ENCODE data around the gene APOBEC2. TPM values are rescaled to one million over a fixed set of nuclear protein-coding genes. Genes with fewer than 3 reads are reported as not detected.
A peak's percentile ranks its signal among the peaks of the same experiment; 100 is the strongest.

Gene APOBEC2
- total and polyA plus RNA-seq, 2 of the 13 experiments (the other 11 are each of a cell fraction or from before 2014, with no cell fraction given): 0.09 TPM; not detected in 1

DNA sequence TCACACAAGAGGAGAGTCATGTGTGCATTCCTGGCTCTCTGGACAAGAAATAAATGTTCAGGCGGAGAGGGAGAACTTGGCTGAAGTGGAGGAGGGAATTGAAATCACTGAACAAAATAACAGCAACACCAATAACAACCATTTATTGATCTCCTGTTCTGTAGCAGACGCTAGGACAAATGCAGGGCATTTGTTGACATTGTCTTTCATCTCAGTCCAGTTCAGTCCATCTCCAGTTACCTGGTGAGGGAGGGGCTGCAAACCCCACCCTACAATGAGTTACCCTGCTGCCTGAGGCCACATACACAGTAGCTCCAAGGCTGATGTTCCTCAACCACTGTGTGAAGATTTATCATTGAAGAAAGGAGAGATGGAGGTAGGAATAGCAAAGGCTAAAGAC, 41.3 kb upstream of the APOBEC2 start (continued):
- TF ChIP-seq ZNF451 (CRISPR knock-in tag; IDR thresholded peaks at IDR 0.05) (no peak), SALL1 (CRISPR knock-in tag; IDR thresholded peaks at IDR 0.05) (peak; percentile 51; the same call in 1 of the 2 replicates), ONECUT2 (CRISPR knock-in tag; IDR thresholded peaks at IDR 0.05) (0 out of 2 replicates have a peak, but pooled peaks have one; percentile 53), SP1 (IDR thresholded peaks at IDR 0.05) (no peak), SP1 (CRISPR knock-in tag; IDR thresholded peaks at IDR 0.05) (no peak), AKNA (CRISPR knock-in tag; IDR thresholded peaks at IDR 0.05; ENCODE audit: borderline replicate concordance) (no peak), SRSF9 (IDR thresholded peaks at IDR 0.05; ENCODE audit: borderline replicate concordance, insufficient read depth, low read depth, low read length, poor library complexity, severe bottlenecking) (no peak), AKAP8 (CRISPR knock-in tag; IDR thresholded peaks at IDR 0.05) (peak; percentile 44; the same call in 1 of the 2 replicates), SMC3 (IDR thresholded peaks at IDR 0.05; ENCODE audit: low read length) (no peak), MAFF (IDR thresholded peaks at IDR 0.05; ENCODE audit: low read depth, low read length) (no peak), PCBP1 (IDR thresholded peaks at IDR 0.05; ENCODE audit: borderline replicate concordance, low read depth, low read length) (no peak), HNF4A (CRISPR knock-in tag; IDR thresholded peaks at IDR 0.05) (peak; percentile 30; the same call in 1 of the 2 replicates), SIX1 (CRISPR knock-in tag; IDR thresholded peaks at IDR 0.05; ENCODE audit: borderline replicate concordance) (peak; percentile 89; the same call in 1 of the 2 replicates), YEATS4 (CRISPR knock-in tag; IDR thresholded peaks at IDR 0.05; ENCODE audit: borderline replicate concordance) (no peak), ZNF501 (CRISPR knock-in tag; IDR thresholded peaks at IDR 0.05) (no peak), ZBTB7A (CRISPR knock-in tag; IDR thresholded peaks at IDR 0.05) (peak; percentile 57; the same call in 1 of the 2 replicates), FOXA1 (IDR thresholded peaks at IDR 0.05) (no peak), FOXA1 (CRISPR knock-in tag; IDR thresholded peaks at IDR 0.05) (0 out of 2 replicates have a peak, but pooled peaks have one; percentile 14), DMAP1 (CRISPR knock-in tag; IDR thresholded peaks at IDR 0.05) (no peak), ZNF180 (CRISPR knock-in tag; IDR thresholded peaks at IDR 0.05; ENCODE audit: borderline replicate concordance, low read depth) (no peak), ZNF83 (CRISPR knock-in tag; IDR thresholded peaks at IDR 0.05; ENCODE audit: borderline replicate concordance) (no peak), RARA (CRISPR knock-in tag; IDR thresholded peaks at IDR 0.05) (no peak), ETV5 (CRISPR knock-in tag; IDR thresholded peaks at IDR 0.05; ENCODE audit: borderline replicate concordance) (no peak)
- TF ChIP-seq, protein P1, sequence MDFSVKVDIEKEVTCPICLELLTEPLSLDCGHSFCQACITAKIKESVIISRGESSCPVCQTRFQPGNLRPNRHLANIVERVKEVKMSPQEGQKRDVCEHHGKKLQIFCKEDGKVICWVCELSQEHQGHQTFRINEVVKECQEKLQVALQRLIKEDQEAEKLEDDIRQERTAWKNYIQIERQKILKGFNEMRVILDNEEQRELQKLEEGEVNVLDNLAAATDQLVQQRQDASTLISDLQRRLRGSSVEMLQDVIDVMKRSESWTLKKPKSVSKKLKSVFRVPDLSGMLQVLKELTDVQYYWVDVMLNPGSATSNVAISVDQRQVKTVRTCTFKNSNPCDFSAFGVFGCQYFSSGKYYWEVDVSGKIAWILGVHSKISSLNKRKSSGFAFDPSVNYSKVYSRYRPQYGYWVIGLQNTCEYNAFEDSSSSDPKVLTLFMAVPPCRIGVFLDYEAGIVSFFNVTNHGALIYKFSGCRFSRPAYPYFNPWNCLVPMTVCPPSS (IDR thresholded peaks at IDR 0.05): no peak
- TF ChIP-seq, protein P2, sequence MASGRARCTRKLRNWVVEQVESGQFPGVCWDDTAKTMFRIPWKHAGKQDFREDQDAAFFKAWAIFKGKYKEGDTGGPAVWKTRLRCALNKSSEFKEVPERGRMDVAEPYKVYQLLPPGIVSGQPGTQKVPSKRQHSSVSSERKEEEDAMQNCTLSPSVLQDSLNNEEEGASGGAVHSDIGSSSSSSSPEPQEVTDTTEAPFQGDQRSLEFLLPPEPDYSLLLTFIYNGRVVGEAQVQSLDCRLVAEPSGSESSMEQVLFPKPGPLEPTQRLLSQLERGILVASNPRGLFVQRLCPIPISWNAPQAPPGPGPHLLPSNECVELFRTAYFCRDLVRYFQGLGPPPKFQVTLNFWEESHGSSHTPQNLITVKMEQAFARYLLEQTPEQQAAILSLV (CRISPR knock-in tag; IDR thresholded peaks at IDR 0.05; ENCODE audit: borderline replicate concordance): 0 out of 2 replicates have a peak, but pooled peaks have one; percentile 31
